GM04503 (cell line): ENCODE data around the gene CADPS.

Experiments used
- DNase-seq: peaks from one replicate; pipeline ENCODE4 v3.0.0-alpha.2; 2012; ENCODE audit warnings: low read depth

CADPS gene

GRCh38 chr3:62502315-62503300, 372.6 kb downstream of the CADPS start:
- DNase-seq: no peak

GRCh38 chr3:62501289-62501668, 373.9 kb downstream of the CADPS start:
- DNase-seq: no peak

- no peak for DNase-seq
These were observed 374.5 kb downstream of the CADPS start for GRCh38 chr3:62500556-62501288.

- no peak for DNase-seq
These were observed 378.1 kb downstream of the CADPS start for GRCh38 chr3:62497156-62497555.

- no peak for DNase-seq
These were observed 378.7 kb downstream of the CADPS start for GRCh38 chr3:62496503-62496902.

- DNase-seq: no peak
These were observed 382.0 kb downstream of the CADPS start for GRCh38 chr3:62493109-62493801.

GRCh38 chr3:62482961-62483360, 392.3 kb downstream of the CADPS start:
- DNase-seq: no peak

- DNase-seq: no peak
These were observed 393.3 kb downstream of the CADPS start for GRCh38 chr3:62481962-62482361.

- no peak for DNase-seq
These were observed 395.2 kb downstream of the CADPS start for GRCh38 chr3:62480056-62480455.

GRCh38 chr3:62479326-62479725, 395.9 kb downstream of the CADPS start:
- DNase-seq: no peak

- DNase-seq: no peak
These were observed 399.9 kb downstream of the CADPS start for GRCh38 chr3:62475306-62475705.

- DNase-seq: no peak
These were observed 407.1 kb downstream of the CADPS start for GRCh38 chr3:62467966-62468722.

GRCh38 chr3:62462788-62463187, 412.4 kb downstream of the CADPS start:
- no peak for DNase-seq

- DNase-seq: no peak
These were observed 413.0 kb downstream of the CADPS start for GRCh38 chr3:62462104-62462762.

GRCh38 chr3:62454916-62455315, 420.3 kb downstream of the CADPS start:
- DNase-seq: no peak

- DNase-seq: no peak
These were observed 421.8 kb downstream of the CADPS start for GRCh38 chr3:62453448-62453847.

GRCh38 chr3:62451211-62451887, 423.9 kb downstream of the CADPS start:
- DNase-seq: no peak

- DNase-seq: no peak
These were observed 428.8 kb downstream of the CADPS start for GRCh38 chr3:62446337-62446940.

- DNase-seq: no peak
These were observed 429.9 kb downstream of the CADPS start for GRCh38 chr3:62445275-62445674.

GRCh38 chr3:62439978-62440377, 435.2 kb downstream of the CADPS start:
- no peak for DNase-seq
